DND-41 (cell line): ENCODE data around the gene CFAP77.

ENCODE experiments used
- EZH2 ChIP-seq: IDR thresholded peaks from 3 replicates; pipeline ENCODE4 v1.6.1; 2012; ENCODE audit warnings: borderline replicate concordance, low read depth, mild to moderate bottlenecking, moderate library complexity, low read length, inconsistent platforms; ENCODE audit not compliant: severe bottlenecking
- TF ChIP-seq, protein P1 (sequence below): IDR thresholded peaks from 2 replicates; pipeline ENCODE4 v1.5.1; 2012; ENCODE audit warnings: borderline replicate concordance, low read length, moderate library complexity, mild to moderate bottlenecking; ENCODE audit not compliant: poor library complexity, severe bottlenecking; ENCODE audit errors: extremely low read depth

DNA sequence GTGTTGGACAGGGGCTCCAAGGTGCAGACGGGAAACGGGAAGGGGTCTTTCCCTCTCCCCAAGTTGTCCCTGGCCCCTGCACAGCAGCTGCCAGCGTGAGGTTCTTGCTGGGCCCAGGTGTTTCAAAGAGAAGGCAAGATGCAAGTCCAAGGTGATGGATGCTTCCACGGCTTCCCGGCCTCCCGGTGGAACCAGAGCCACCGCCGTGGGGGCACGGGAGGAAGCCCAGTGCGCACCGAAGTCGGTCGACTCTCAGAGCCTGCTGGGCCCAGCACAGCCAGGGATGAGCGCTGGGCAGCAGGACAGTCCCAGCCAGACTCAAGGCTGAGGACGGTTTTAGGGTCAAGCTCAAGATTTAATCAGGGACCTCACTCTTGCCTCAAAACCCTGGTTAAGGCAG lies 147.1 kb downstream of the CFAP77 start:
- TF ChIP-seq, protein P1, sequence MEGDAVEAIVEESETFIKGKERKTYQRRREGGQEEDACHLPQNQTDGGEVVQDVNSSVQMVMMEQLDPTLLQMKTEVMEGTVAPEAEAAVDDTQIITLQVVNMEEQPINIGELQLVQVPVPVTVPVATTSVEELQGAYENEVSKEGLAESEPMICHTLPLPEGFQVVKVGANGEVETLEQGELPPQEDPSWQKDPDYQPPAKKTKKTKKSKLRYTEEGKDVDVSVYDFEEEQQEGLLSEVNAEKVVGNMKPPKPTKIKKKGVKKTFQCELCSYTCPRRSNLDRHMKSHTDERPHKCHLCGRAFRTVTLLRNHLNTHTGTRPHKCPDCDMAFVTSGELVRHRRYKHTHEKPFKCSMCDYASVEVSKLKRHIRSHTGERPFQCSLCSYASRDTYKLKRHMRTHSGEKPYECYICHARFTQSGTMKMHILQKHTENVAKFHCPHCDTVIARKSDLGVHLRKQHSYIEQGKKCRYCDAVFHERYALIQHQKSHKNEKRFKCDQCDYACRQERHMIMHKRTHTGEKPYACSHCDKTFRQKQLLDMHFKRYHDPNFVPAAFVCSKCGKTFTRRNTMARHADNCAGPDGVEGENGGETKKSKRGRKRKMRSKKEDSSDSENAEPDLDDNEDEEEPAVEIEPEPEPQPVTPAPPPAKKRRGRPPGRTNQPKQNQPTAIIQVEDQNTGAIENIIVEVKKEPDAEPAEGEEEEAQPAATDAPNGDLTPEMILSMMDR: no peak
- TF ChIP-seq EZH2: no peak
